Cardiac ventricle fibroblast (primary cell): Measurements from ENCODE around the gene SCO1. TPM values are rescaled to one million over a fixed set of nuclear protein-coding genes. Genes with fewer than 3 reads are reported as not detected.

Experiments
- total RNA-seq: library from RNA; depleted of rRNA; stranded (reverse); fragments of >200 nt; gene quantifications from 2 replicates; pipeline ENCODE4 v1.2.3, GENCODE V29; 2015

Gene SCO1
- total RNA-seq = 18.9 and 25.4 TPM in 2 replicates

DNA sequence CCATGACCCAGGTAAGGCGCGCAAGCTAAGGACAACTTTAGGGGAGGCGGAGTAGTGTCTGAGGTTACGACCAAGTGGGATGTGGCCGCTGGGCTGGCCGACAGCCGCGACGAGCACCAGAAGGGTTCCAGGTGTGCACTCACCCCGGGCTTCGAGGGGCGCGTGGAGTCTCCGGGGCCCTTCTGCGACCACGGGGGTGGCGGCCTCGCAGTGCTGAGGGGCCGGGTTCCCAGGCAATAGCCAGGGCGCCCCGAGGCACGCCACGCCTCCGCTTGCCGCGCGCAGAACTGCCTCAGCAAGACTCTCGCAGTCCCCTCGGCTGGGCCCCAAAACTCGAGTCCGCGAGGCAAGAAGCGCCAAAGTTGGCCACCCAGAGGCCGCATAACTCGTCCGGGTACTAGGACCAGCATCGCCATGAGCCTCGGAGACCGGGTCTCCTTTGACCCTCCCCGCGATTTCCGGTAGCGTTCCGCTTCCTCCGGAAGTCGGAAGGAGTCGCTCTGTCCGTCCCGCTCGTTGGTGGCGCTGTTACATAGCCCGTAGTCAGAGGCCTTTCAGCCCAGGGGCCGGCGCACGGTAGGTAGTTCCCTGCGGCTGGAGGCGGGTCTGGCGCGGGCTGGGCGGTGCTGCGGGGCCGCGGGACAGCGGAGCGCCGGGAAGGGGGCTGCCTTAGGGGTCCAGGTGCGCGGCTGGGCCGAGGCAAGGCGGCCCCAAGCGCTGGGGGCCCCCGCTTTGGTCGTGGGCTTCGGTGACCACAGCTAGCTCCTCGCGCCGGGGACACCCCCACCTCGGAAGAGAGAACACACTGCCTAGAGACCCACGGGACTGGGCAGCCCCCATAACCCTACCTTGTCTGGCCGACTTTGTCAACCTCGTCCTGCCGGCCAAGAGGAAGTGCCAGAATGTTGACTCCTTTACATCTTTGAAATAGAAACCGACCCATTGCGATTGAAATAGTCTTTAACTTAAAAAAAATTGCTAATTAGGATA, at the start of gene SCO1, which contains the start of gene ADPRM:
SCO1 (minus strand) TSS at position 442 of the 990 bp plus-strand sequence; CDS start at position 416, 26 bp downstream.
ADPRM (plus strand) TSS at position 503 of the 990 bp plus-strand sequence. CDS start 7,333 bp downstream, outside the sequence.

GRCh38 chr17:10729334-10730193, 32.2 kb upstream of the SCO1 start, which contains the start of gene TMEM220:
TMEM220 (minus strand) TSS chr17:10730023; CDS start chr17:10729851, 172 bp downstream.

GRCh38 chr17:10657148-10657547, 40.2 kb downstream of the SCO1 start, which contains the start of gene MYH3:
MYH3 (minus strand) TSS chr17:10657309; CDS start chr17:10655064, 2,245 bp downstream.

Other genes starting within 250 kb of the SCO1 start
- gene MYH4, start 228.0 kb downstream of the SCO1 start, total RNA-seq = not detected in 2 replicates
- 0.05 TPM in 1 of 2 replicates, not detected in the other for gene MYH1, start 179.0 kb downstream of the SCO1 start, total RNA-seq
- not detected in 2 replicates for gene MYH2, start 147.9 kb downstream of the SCO1 start, total RNA-seq
- 0.24 and 4.0 TPM in 2 replicates for gene MYH3, start 40.2 kb downstream of the SCO1 start, total RNA-seq
- 6.3 and 11.3 TPM in 2 replicates for gene ADPRM, start 61 bp upstream of the SCO1 start, total RNA-seq
- 3.4 and 6.9 TPM in 2 replicates for gene TMEM220, start 32.5 kb upstream of the SCO1 start, total RNA-seq
- not detected in 2 replicates for gene TMEM238L, start 106.6 kb upstream of the SCO1 start, total RNA-seq
- not detected in 2 replicates for gene PIRT, start 140.6 kb upstream of the SCO1 start, total RNA-seq